ENCODE measurements around the gene CADPS.

CADPS gene

DNA sequence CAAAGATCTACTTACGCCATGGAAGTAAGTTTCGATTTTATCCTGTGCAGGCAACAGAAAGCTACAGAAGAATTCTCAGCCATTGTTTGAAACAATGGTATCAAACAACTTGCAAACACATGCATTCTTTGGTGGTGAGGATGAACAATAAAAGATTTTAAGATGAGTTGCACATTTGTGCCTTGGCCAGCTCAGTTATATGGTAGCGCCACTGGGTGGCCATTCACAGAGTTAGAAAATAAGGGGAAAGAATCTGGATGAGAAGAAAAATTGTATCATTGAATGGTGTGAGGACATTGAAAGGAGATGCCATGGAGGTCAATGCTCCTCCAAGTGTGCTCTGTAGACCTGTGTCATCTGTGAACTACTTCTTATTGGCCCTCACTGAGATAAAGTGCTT lies 11.6 kb downstream of the CADPS start:
- DNase-seq (ENCODE audit: low read depth): no peak
- TF ChIP-seq, protein P1, sequence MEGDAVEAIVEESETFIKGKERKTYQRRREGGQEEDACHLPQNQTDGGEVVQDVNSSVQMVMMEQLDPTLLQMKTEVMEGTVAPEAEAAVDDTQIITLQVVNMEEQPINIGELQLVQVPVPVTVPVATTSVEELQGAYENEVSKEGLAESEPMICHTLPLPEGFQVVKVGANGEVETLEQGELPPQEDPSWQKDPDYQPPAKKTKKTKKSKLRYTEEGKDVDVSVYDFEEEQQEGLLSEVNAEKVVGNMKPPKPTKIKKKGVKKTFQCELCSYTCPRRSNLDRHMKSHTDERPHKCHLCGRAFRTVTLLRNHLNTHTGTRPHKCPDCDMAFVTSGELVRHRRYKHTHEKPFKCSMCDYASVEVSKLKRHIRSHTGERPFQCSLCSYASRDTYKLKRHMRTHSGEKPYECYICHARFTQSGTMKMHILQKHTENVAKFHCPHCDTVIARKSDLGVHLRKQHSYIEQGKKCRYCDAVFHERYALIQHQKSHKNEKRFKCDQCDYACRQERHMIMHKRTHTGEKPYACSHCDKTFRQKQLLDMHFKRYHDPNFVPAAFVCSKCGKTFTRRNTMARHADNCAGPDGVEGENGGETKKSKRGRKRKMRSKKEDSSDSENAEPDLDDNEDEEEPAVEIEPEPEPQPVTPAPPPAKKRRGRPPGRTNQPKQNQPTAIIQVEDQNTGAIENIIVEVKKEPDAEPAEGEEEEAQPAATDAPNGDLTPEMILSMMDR (IDR thresholded peaks at IDR 0.05; ENCODE audit: insufficient read depth, low read depth, low read length, missing control alignments): no peak

DNA sequence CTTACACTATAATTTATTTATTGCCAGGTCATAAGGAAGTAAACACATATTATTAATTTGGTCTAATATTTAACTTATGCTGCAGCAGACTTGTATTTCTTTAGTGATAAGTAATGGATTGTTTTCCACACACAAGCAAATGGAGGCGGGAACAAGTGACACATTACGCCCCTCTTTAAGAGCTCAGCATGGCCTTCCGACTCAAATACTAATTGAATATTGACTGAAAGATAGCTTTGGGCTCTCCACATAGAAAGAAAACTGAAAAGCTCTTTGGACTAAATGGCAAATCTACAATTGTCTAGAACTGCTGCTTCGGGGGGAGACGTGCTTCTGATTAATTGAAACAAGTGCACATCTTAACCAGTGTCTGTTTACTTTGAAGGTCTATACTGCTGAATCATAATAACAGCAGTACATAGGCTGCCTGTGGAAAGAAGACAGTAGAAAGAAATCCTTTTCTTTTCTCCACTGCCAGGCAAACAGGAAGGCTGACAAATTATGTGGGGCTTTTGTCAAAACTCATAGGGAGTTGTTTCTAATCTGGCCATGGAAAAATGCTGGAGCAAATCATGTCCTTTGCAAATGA lies 15.9 kb downstream of the CADPS start:
- DNase-seq (ENCODE audit: low read depth): no peak
- H3K4me3 ChIP-seq (ENCODE audit: low read depth, low read length): no peak overlapping the region
- TF ChIP-seq, protein P1 (IDR thresholded peaks at IDR 0.05; ENCODE audit: insufficient read depth, low read depth, low read length, missing control alignments): no peak

More for the DNA sequence above, 11.6 kb downstream of the CADPS start:
- no peak overlapping the region for H3K4me3 ChIP-seq (ENCODE audit: low read depth, low read length)

- DNase-seq (ENCODE audit: low read depth): no peak
- no peak overlapping the region for H3K4me3 ChIP-seq (ENCODE audit: low read depth, low read length)
- TF ChIP-seq, protein P1 (IDR thresholded peaks at IDR 0.05; ENCODE audit: insufficient read depth, low read depth, low read length, missing control alignments): no peak
These were observed 29.2 kb downstream of the CADPS start for GRCh38 chr3:62845996-62846395.

DNA sequence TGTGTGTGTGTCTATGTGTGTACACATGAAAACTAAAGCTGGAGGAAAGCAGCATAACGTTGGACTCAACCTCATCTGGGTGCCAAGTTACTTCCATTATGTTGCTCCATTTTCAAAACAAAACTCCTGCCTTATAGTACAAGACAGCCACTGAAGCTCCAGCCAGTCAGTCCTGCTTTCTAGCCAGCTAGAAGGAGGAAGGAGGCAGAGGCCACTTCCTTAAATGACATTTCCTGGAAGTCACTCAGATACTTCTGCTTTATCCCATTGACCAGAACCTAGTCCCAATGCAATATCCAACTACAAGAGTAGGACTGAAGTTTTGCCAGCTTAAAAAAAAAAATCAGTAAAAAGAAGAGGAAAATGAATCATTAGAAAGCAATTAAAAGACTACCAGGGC lies 31.7 kb downstream of the CADPS start:
- no peak for DNase-seq (ENCODE audit: low read depth)
- H3K4me3 ChIP-seq (ENCODE audit: low read depth, low read length): no peak overlapping the region
- TF ChIP-seq, protein P1 (IDR thresholded peaks at IDR 0.05; ENCODE audit: insufficient read depth, low read depth, low read length, missing control alignments): no peak

- TF ChIP-seq, protein P1 (IDR thresholded peaks at IDR 0.05; ENCODE audit: insufficient read depth, low read depth, low read length, missing control alignments): no peak
- no peak for DNase-seq (ENCODE audit: low read depth)
These were observed 35.5 kb downstream of the CADPS start for GRCh38 chr3:62839748-62840147.

DNA sequence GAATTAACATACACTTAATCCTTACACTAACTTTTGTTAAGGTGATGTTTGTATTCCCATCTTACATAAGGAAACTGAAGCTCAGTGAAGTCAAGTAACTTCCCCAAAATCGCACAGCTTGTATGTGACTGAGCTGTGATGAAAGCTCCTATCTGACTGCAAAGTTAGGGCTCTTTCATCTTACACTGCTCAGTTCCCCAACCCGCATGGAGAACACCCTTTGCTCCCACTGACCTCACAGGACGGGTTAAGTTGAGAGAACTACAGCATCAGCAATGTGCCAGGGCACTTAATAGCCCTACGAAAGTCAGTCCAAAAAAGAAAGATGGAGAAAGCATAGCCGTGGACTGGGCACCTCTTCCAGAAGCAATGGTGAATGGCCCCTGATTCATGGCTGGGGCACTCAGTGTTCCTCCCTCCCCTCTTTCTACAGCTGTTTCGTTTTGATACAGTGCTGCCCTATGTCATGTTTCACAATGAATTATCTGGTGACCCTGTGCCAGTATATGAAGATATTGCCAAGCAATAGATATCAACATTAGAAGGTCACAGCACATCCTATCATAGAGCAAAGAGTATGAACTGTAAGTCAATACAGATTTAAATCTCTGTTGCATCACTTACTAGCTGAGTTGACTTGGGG lies 38.0 kb downstream of the CADPS start:
- no peak overlapping the region for H3K4me3 ChIP-seq (ENCODE audit: low read depth, low read length)
- TF ChIP-seq, protein P1 (IDR thresholded peaks at IDR 0.05; ENCODE audit: insufficient read depth, low read depth, low read length, missing control alignments): no peak

More at GRCh38 chr3:62839748-62840147, 35.5 kb downstream of the CADPS start:
- no peak overlapping the region for H3K4me3 ChIP-seq (ENCODE audit: low read depth, low read length)

More for the DNA sequence above, 38.0 kb downstream of the CADPS start:
- no peak for DNase-seq (ENCODE audit: low read depth)
